K562 (cell line): ENCODE data around the gene MPIG6B. TPM values are rescaled to one million over a fixed set of nuclear protein-coding genes. Genes with fewer than 3 reads are reported as not detected.
A peak's percentile ranks its signal among the peaks of the same experiment; 100 is the strongest.

Experiments
- ARID3B ChIP-seq: fragments of 250-450 bp; sonication (Bioruptor Pico); IDR thresholded peaks from 2 replicates; pipeline ENCODE4 v1.4.0; 2020; ENCODE audit warnings: borderline replicate concordance
- ID3 ChIP-seq, 2 experiments: fragments of 250-450 bp in 1 of 2; fragments of 450-650 bp in 1 of 2; sonication (Bioruptor Pico) in 1 of 2; IDR thresholded peaks; 2 replicates each; pipeline versions ENCODE4 v1.6.1 to v1.8.0; 2016 to 2021; ENCODE audit warnings: mild to moderate bottlenecking in 2 of 2, moderate library complexity in 2 of 2, missing compliant biosample characterization in 1 of 2, missing genetic modification characterization in 1 of 2
- KLF1 ChIP-seq: fragments of 450-650 bp; IDR thresholded peaks from 2 replicates; pipeline ENCODE4 v1.6.1; 2016; ENCODE audit warnings: missing genetic modification characterization, missing compliant biosample characterization
- KLF6 ChIP-seq: fragments of 250-450 bp; sonication (Bioruptor Pico); IDR thresholded peaks from 2 replicates; pipeline ENCODE4 v1.4.0; 2020; ENCODE audit warnings: mild to moderate bottlenecking, moderate library complexity, borderline replicate concordance
- NFYB ChIP-seq: IDR thresholded peaks from 2 replicates; pipeline ENCODE4 v1.6.1; 2011; ENCODE audit warnings: mild to moderate bottlenecking, moderate library complexity; ENCODE audit not compliant: insufficient read length; ENCODE audit errors: extremely low read depth
- PATZ1 ChIP-seq: fragments of 250-450 bp; sonication (Bioruptor Pico); IDR thresholded peaks from 2 replicates; pipeline ENCODE4 v1.5.0; 2020; ENCODE audit warnings: mild to moderate bottlenecking, borderline replicate concordance
- PPARD ChIP-seq: fragments of 250-450 bp; sonication (Bioruptor Pico); IDR thresholded peaks from 2 replicates; pipeline ENCODE4 v1.8.0; 2022; ENCODE audit warnings: inconsistent platforms, mild to moderate bottlenecking, moderate library complexity
- SLC30A9 ChIP-seq: fragments of 250-450 bp; sonication (Bioruptor Pico); IDR thresholded peaks from 2 replicates; pipeline ENCODE4 v1.8.0; 2022; ENCODE audit warnings: mild to moderate bottlenecking, moderate library complexity
- SNAPC5 ChIP-seq: fragments of 250-450 bp; sonication (Bioruptor Pico); IDR thresholded peaks from 2 replicates; pipeline ENCODE4 v1.8.0; 2021; ENCODE audit warnings: moderate library complexity, mild to moderate bottlenecking, inconsistent platforms
- TARDBP ChIP-seq: fragments of 450-650 bp; IDR thresholded peaks from 2 replicates; pipeline ENCODE4 v1.6.1; 2016
- TEAD4 ChIP-seq, 2 experiments: sonication (generic) in 1 of 2; formaldehyde crosslinking in 1 of 2; IDR thresholded peaks; 2 replicates each; pipeline versions ENCODE4 v1.6.1 to v1.8.0; 2012 to 2022; ENCODE audit warnings: borderline replicate concordance in 1 of 2, inconsistent platforms in 1 of 2, low read length in 1 of 2, mild to moderate bottlenecking in 1 of 2, missing genetic modification reagents in 1 of 2
- YBX1 ChIP-seq: fragments of 450-650 bp; IDR thresholded peaks from 2 replicates; pipeline ENCODE4 v1.7.1; 2016; ENCODE audit warnings: mild to moderate bottlenecking
- polyA plus RNA-seq, 8 experiments: library from polyadenylated mRNA; depleted of rRNA in 4 of 8; stranded (reverse) in 5 of 8; unstranded in 3 of 8; fragments of >200 nt; fragmentation: Nextera tagmentation in 2 of 8; fragmentation: Illumina TruSeq in 1 of 8; extraction: Ambion mirVana in 2 of 8; extraction: Trizol in 1 of 8; gene quantifications; 2 replicates each; pipeline versions ENCODE4 v1.2.1 to v1.2.3, GENCODE V29; 2011 to 2014; ENCODE audit warnings: inconsistent platforms in 1 of 8, missing spikeins in 1 of 8
- total RNA-seq, 7 experiments: library from RNA; depleted of rRNA in 6 of 7; stranded (reverse); fragments of >200 nt in 6 of 7; fragmentation: Illumina TruSeq in 2 of 7; extraction: Trizol in 2 of 7; gene quantifications; 2 replicates each; pipeline versions ENCODE4 v1.2.1 to v1.2.3, GENCODE V29; 2011 to 2021; ENCODE audit warnings: low replicate concordance in 1 of 7
- TF ChIP-seq, protein P1 (sequence below): fragments of 450-650 bp; IDR thresholded peaks from 2 replicates; pipeline ENCODE4 v1.6.1; 2016; ENCODE audit warnings: antibody characterized with exemption
- TF ChIP-seq, protein P2 (sequence below): fragments of 450-650 bp; IDR thresholded peaks from 2 replicates; pipeline ENCODE4 v1.7.1; 2018; ENCODE audit warnings: mild to moderate bottlenecking, low read depth; ENCODE audit not compliant: partially characterized antibody
- TF ChIP-seq, protein P3 (sequence below): fragments of 250-450 bp; sonication (Bioruptor Pico); IDR thresholded peaks from 2 replicates; pipeline ENCODE4 v1.8.0; 2021; ENCODE audit warnings: mild to moderate bottlenecking, moderate library complexity

The MPIG6B gene
- total and polyA plus RNA-seq, 9 of the 15 experiments (the other 6 are each of a cell fraction or from before 2014, with no cell fraction given), result 0.11 to 1.2 (median 0.28) TPM; not detected in 1

DNA sequence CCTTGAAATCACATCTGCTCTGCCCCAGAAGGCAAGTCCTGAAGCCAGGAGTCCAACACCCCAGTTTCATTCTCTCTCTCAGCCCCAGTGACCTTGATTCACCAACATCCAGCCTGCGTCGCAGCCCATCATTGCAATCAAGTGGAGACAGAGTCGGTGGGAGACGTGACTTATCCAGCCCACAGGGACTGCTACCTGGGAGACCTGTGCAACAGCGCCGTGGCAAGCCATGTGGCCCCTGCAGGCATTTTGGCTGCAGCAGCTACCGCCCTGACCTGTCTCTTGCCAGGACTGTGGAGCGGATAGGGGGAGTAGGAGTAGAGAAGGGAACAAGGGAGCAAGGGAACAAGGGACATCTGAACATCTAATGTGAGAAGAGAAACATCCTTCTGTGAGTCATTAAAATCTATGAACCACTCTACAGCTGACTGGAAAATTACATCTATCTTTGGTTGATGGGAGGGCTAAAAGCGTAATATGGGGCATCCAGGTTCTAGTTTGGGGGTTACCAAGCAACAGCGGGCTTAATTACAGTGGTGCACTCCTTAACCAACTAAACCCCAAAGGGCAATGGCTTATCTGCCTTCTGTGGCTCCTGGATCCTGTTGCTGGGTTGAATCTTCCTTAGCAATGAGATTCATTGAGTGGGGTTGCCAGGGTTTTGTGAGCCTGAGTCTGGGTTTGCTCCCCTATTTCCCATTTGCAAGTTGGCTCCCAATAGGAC, 5.5 kb upstream of the MPIG6B start (continued):
- TF ChIP-seq PPARD (CRISPR knock-in tag) (no peak), KLF6 (CRISPR knock-in tag) (no peak), PATZ1 (CRISPR knock-in tag) (no peak), NFYB (no peak), ARID3B (0 out of 2 replicates have a peak, but pooled peaks have one; percentile 9), SLC30A9 (CRISPR knock-in tag) (no peak), KLF1 (no peak), YBX1 (no peak), TEAD4 (IDR thresholded peaks at IDR 0.05; ENCODE audit: low read length) (peak; percentile 31; the same call in 1 of the 2 replicates), TEAD4 (CRISPR knock-in tag; IDR thresholded peaks at IDR 0.05; ENCODE audit: borderline replicate concordance) (no peak), ID3 (CRISPR knock-in tag; IDR thresholded peaks at IDR 0.05) (no peak), ID3 (tag; IDR thresholded peaks at IDR 0.05) (0 out of 2 replicates have a peak, but pooled peaks have one; percentile 14), SNAPC5 (CRISPR knock-in tag) (no peak), TARDBP (0 out of 2 replicates have a peak, but pooled peaks have one; percentile 31)
- TF ChIP-seq, protein P1, sequence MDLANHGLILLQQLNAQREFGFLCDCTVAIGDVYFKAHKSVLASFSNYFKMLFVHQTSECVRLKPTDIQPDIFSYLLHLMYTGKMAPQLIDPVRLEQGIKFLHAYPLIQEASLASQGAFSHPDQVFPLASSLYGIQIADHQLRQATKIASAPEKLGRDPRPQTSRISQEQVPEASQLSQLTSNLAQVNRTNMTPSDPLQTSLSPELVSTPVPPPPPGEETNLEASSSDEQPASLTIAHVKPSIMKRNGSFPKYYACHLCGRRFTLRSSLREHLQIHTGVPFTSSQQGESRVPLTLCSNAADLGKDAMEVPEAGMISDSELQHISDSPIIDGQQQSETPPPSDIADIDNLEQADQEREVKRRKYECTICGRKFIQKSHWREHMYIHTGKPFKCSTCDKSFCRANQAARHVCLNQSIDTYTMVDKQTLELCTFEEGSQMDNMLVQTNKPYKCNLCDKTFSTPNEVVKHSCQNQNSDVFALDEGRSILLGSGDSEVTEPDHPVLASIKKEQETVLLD, result peak; percentile 77; the same call in 1 of the 2 replicates
- TF ChIP-seq, protein P2, sequence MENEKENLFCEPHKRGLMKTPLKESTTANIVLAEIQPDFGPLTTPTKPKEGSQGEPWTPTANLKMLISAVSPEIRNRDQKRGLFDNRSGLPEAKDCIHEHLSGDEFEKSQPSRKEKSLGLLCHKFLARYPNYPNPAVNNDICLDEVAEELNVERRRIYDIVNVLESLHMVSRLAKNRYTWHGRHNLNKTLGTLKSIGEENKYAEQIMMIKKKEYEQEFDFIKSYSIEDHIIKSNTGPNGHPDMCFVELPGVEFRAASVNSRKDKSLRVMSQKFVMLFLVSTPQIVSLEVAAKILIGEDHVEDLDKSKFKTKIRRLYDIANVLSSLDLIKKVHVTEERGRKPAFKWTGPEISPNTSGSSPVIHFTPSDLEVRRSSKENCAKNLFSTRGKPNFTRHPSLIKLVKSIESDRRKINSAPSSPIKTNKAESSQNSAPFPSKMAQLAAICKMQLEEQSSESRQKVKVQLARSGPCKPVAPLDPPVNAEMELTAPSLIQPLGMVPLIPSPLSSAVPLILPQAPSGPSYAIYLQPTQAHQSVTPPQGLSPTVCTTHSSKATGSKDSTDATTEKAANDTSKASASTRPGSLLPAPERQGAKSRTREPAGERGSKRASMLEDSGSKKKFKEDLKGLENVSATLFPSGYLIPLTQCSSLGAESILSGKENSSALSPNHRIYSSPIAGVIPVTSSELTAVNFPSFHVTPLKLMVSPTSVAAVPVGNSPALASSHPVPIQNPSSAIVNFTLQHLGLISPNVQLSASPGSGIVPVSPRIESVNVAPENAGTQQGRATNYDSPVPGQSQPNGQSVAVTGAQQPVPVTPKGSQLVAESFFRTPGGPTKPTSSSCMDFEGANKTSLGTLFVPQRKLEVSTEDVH, result no peak
- TF ChIP-seq, protein P3, sequence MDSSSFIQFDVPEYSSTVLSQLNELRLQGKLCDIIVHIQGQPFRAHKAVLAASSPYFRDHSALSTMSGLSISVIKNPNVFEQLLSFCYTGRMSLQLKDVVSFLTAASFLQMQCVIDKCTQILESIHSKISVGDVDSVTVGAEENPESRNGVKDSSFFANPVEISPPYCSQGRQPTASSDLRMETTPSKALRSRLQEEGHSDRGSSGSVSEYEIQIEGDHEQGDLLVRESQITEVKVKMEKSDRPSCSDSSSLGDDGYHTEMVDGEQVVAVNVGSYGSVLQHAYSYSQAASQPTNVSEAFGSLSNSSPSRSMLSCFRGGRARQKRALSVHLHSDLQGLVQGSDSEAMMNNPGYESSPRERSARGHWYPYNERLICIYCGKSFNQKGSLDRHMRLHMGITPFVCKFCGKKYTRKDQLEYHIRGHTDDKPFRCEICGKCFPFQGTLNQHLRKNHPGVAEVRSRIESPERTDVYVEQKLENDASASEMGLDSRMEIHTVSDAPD (CRISPR knock-in tag), result no peak
